Erythroblast (primary cell): ENCODE data around the gene CAMKMT.

Experiments
- GATA1 ChIP-seq: IDR thresholded peaks from 2 replicates; pipeline ENCODE4 v1.6.1; 2011; ENCODE audit warnings: low read depth, mild to moderate bottlenecking, control low read depth, low read length, moderate library complexity
- POLR2A ChIP-seq: IDR thresholded peaks from 2 replicates; pipeline ENCODE4 v1.6.1; 2011; ENCODE audit warnings: mild to moderate bottlenecking, low read length

GRCh38 chr2:44801841-44802776 lies 440.4 kb downstream of the CAMKMT start:
- no peak for TF ChIP-seq POLR2A
- TF ChIP-seq GATA1: no peak
